HEK293T (cell line): ENCODE results near the gene STMP1.

Source experiments
- BHLHE40 ChIP-seq: fragments of 450-650 bp; IDR thresholded peaks from 2 replicates; pipeline ENCODE4 v1.6.1; 2016; ENCODE audit warnings: mild to moderate bottlenecking, moderate library complexity, borderline replicate concordance
- ELF4 ChIP-seq: fragments of 450-650 bp; IDR thresholded peaks from 2 replicates; pipeline ENCODE4 v1.6.1; 2017; ENCODE audit warnings: antibody characterized with exemption
- L3MBTL2 ChIP-seq: fragments of 450-650 bp; conservative IDR thresholded peaks from 2 replicates; pipeline ENCODE4 v1.6.1; 2016; ENCODE audit warnings: mild to moderate bottlenecking
- SUZ12 ChIP-seq: fragments of 450-650 bp; IDR thresholded peaks from 2 replicates; pipeline ENCODE4 v1.6.1; 2016; ENCODE audit warnings: mild to moderate bottlenecking
- TF ChIP-seq, protein P1 (sequence below): fragments of 450-650 bp; IDR thresholded peaks from 2 replicates; pipeline ENCODE4 v1.6.1; 2016

DNA sequence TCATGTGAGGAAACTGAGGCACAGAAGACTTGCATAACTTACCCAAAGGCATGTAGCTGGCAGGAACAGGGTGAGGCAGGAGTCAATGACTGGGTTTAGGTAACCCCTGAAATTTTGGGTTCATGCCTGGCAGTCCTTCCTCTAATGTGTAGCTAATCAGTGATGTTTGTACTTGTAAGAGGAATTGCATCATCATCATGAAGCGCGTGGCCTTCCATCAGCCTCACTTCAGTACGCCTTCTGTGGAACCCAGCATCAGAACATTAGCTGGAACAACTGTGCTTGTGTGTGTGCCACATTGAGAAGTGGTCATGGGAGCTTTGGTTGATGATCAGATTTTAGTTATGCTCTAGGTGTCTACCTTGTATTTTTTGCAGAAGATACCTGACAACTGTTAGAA is 18.2 kb upstream of the STMP1 start:
- no peak for TF ChIP-seq SUZ12
- TF ChIP-seq, protein P1, sequence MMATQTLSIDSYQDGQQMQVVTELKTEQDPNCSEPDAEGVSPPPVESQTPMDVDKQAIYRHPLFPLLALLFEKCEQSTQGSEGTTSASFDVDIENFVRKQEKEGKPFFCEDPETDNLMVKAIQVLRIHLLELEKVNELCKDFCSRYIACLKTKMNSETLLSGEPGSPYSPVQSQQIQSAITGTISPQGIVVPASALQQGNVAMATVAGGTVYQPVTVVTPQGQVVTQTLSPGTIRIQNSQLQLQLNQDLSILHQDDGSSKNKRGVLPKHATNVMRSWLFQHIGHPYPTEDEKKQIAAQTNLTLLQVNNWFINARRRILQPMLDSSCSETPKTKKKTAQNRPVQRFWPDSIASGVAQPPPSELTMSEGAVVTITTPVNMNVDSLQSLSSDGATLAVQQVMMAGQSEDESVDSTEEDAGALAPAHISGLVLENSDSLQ, result no peak
- TF ChIP-seq L3MBTL2, result no peak
- TF ChIP-seq ELF4, result no peak
- no peak for TF ChIP-seq BHLHE40
